OCI-M2 (cell line): ENCODE data around the gene TCF7L1.

Source experiments
- DNase-seq: peaks from one replicate; lab custom pipeline; 2025; ENCODE audit not compliant: unreplicated experiment; lab: John Stamatoyannopoulos, UW

TCF7L1 gene

GRCh38 chr2:85160966-85161960 lies 28.1 kb downstream of the TCF7L1 start:
- DNase-seq, result no peak

- no peak for DNase-seq
These were observed 29.6 kb downstream of the TCF7L1 start for GRCh38 chr2:85162746-85163301.

- no peak for DNase-seq
These were observed 30.5 kb downstream of the TCF7L1 start for GRCh38 chr2:85163675-85164074.

- DNase-seq, result no peak
These were observed 31.0 kb downstream of the TCF7L1 start for GRCh38 chr2:85164145-85164569.

- no peak for DNase-seq
These were observed 32.0 kb downstream of the TCF7L1 start for GRCh38 chr2:85165088-85165690.

- DNase-seq, result no peak
These were observed 32.8 kb downstream of the TCF7L1 start for GRCh38 chr2:85166021-85166420.

GRCh38 chr2:85167479-85167878 lies 34.3 kb downstream of the TCF7L1 start:
- no peak for DNase-seq

- DNase-seq, result no peak
These were observed 35.8 kb downstream of the TCF7L1 start for GRCh38 chr2:85168942-85169341.

GRCh38 chr2:85169581-85169980 lies 36.4 kb downstream of the TCF7L1 start:
- DNase-seq, result no peak

- no peak for DNase-seq
These were observed 37.8 kb downstream of the TCF7L1 start for GRCh38 chr2:85170938-85171475.

- no peak for DNase-seq
These were observed 38.7 kb downstream of the TCF7L1 start for GRCh38 chr2:85171916-85172315.

GRCh38 chr2:85173909-85174308 lies 40.7 kb downstream of the TCF7L1 start:
- no peak for DNase-seq

GRCh38 chr2:85174943-85175342 lies 41.8 kb downstream of the TCF7L1 start:
- no peak for DNase-seq

- DNase-seq, result no peak
These were observed 42.4 kb downstream of the TCF7L1 start for GRCh38 chr2:85175369-85176299.

- no peak for DNase-seq
These were observed 44.0 kb downstream of the TCF7L1 start for GRCh38 chr2:85177031-85177824.

- DNase-seq, result no peak
These were observed 45.0 kb downstream of the TCF7L1 start for GRCh38 chr2:85178154-85178553.

GRCh38 chr2:85178980-85179411 lies 45.8 kb downstream of the TCF7L1 start:
- no peak for DNase-seq

- DNase-seq, result no peak
These were observed 46.3 kb downstream of the TCF7L1 start for GRCh38 chr2:85179541-85179940.

GRCh38 chr2:85180322-85181133 lies 47.3 kb downstream of the TCF7L1 start:
- no peak for DNase-seq
